Chondrocyte (in vitro differentiated cells): ENCODE results near the gene BPTF. TPM values are rescaled to one million over a fixed set of nuclear protein-coding genes. Genes with fewer than 3 reads are reported as not detected.

Experiments used
- DNase-seq: peaks from one replicate; pipeline ENCODE4 v3.0.0; 2021; ENCODE audit warnings: mixed read lengths, low spot score
- H3K27ac Mint-ChIP-seq: one replicate; pipeline ENCODE4 v1.8.0; 2021; ENCODE audit warnings: mild to moderate bottlenecking, moderate library complexity, mixed read lengths; ENCODE audit not compliant: unreplicated experiment
- H3K27me3 Mint-ChIP-seq: 2 replicates; pipeline ENCODE4 v1.8.0; 2021; ENCODE audit warnings: low read depth, mixed read lengths
- H3K36me3 Mint-ChIP-seq: 2 replicates; pipeline ENCODE4 v1.8.0; 2021; ENCODE audit warnings: low read depth, mixed read lengths
- H3K4me1 Mint-ChIP-seq: 2 replicates; pipeline ENCODE4 v1.8.0; 2021; ENCODE audit warnings: low read depth, mild to moderate bottlenecking, mixed read lengths
- H3K4me3 Mint-ChIP-seq: one replicate; pipeline ENCODE4 v1.8.0; 2021; ENCODE audit warnings: mild to moderate bottlenecking, moderate library complexity, mixed read lengths; ENCODE audit not compliant: unreplicated experiment
- H3K9me3 Mint-ChIP-seq: 2 replicates; pipeline ENCODE4 v1.8.0; 2021; ENCODE audit warnings: low read depth, mixed read lengths
- CTCF ChIP-seq: fragments of 200-600 bp; sonication (generic); IDR thresholded peaks from 2 replicates; pipeline ENCODE4 v1.5.0; 2021; ENCODE audit warnings: antibody characterized with exemption, mild to moderate bottlenecking, moderate library complexity
- long read RNA-seq: library from polyadenylated mRNA; stranded (forward); transcript quantifications from one replicate; pipeline ENCODE4 v2.0.0, GENCODE V29; 2021
- total RNA-seq: library from RNA; stranded (reverse); gene quantifications from 3 replicates; pipeline ENCODE4 v1.2.1, GENCODE V29; 2021

The BPTF gene
- 73.2 to 98.1 TPM (median 75.7 TPM) in 3 replicates for total RNA-seq
- long read RNA-seq, partial matches to known transcripts, result 8 of 10 reads
- long read RNA-seq, other reads (novel, unspliced or antisense), result 2 of 10 reads

- H3K4me1 Mint-ChIP-seq, result peaks cover 36% of the 10 kb centered on the region
- TF ChIP-seq CTCF, result peak; percentile 92
- H3K27ac Mint-ChIP-seq, result peak within 1 kb of the TSS; percentile 96
- DNase-seq, result no peak
- H3K27me3 Mint-ChIP-seq, result no peaks in the 10 kb centered on the region
- peak within 1 kb of the TSS; percentile 97 for H3K4me3 Mint-ChIP-seq
- no peaks in the 10 kb centered on the region for H3K36me3 Mint-ChIP-seq
- H3K9me3 Mint-ChIP-seq, result no peaks in the 10 kb centered on the region
Measured at GRCh38 chr17:67824735-67825626, at the start of gene BPTF. Gene BPTF, plus strand, starts transcription at chr17:67825503. Its CDS starts 222 bp downstream, at chr17:67825725.

GRCh38 chr17:67779098-67779672 is 46.1 kb upstream of the BPTF start:
- Mint-ChIP-seq H3K4me3 (no peak overlapping the region), H3K9me3 (no peaks in the 10 kb centered on the region), H3K36me3 (no peaks in the 10 kb centered on the region), H3K4me1 (peaks cover 7% of the 10 kb centered on the region), H3K27ac (no peak overlapping the region), H3K27me3 (no peaks in the 10 kb centered on the region)
- TF ChIP-seq CTCF, result peak; percentile 77
- DNase-seq, result no peak

GRCh38 chr17:67784364-67785121 is 40.8 kb upstream of the BPTF start:
- Mint-ChIP-seq H3K4me1 (peaks cover 2% of the 10 kb centered on the region), H3K9me3 (no peaks in the 10 kb centered on the region), H3K27ac (no peak overlapping the region)

GRCh38 chr17:67785122-67785477 is 40.2 kb upstream of the BPTF start:
- TF ChIP-seq CTCF, result no peak
- no peak overlapping the region for H3K27ac Mint-ChIP-seq
- no peaks in the 10 kb centered on the region for H3K9me3 Mint-ChIP-seq
- H3K4me3 Mint-ChIP-seq, result no peak overlapping the region
- H3K4me1 Mint-ChIP-seq, result peaks cover 2% of the 10 kb centered on the region
- H3K27me3 Mint-ChIP-seq, result peaks cover 5% of the 10 kb centered on the region
- H3K36me3 Mint-ChIP-seq, result no peaks in the 10 kb centered on the region
- DNase-seq, result no peak

More at GRCh38 chr17:67784364-67785121, 40.8 kb upstream of the BPTF start:
- Mint-ChIP-seq H3K4me3 (no peak overlapping the region), H3K27me3 (peaks cover 5% of the 10 kb centered on the region), H3K36me3 (no peaks in the 10 kb centered on the region)
- DNase-seq, result no peak
- TF ChIP-seq CTCF, result no peak

- H3K27me3 Mint-ChIP-seq, result peaks cover 5% of the 10 kb centered on the region
- H3K36me3 Mint-ChIP-seq, result no peaks in the 10 kb centered on the region
- H3K4me3 Mint-ChIP-seq, result no peak overlapping the region
- TF ChIP-seq CTCF, result no peak
- H3K9me3 Mint-ChIP-seq, result no peaks in the 10 kb centered on the region
- H3K4me1 Mint-ChIP-seq, result peaks cover 2% of the 10 kb centered on the region
- no peak overlapping the region for H3K27ac Mint-ChIP-seq
- DNase-seq, result no peak
Measured at GRCh38 chr17:67785504-67785903, 39.8 kb upstream of the BPTF start.
